IMR-90 (cell line): ENCODE results near the gene IL22. TPM values are rescaled to one million over a fixed set of nuclear protein-coding genes. Genes with fewer than 3 reads are reported as not detected.

Source experiments
- ATAC-seq: fragments of 200-7000 bp; cut with Tn5 transposase; 2 replicates; pipeline ENCODE4 v1.9.1; 2020; ENCODE audit warnings: low read depth, mild to moderate bottlenecking, moderate library complexity
- BruUV-seq: library from RNA; stranded (reverse); fragments of 400-500 nt; replicated peaks from 2 replicates; lab custom pipeline; 2021; lab: Mats Ljungman, UMichigan
- CTCF ChIA-PET: fragments of 300-600 bp; formaldehyde crosslinking; extraction: SDS; loops from one replicate; lab custom pipeline; 2021; ENCODE audit warnings: antibody characterized with exemption; lab: Yijun Ruan, JAX
- POLR2A ChIA-PET: fragments of 300-600 bp; sonication (Branson Sonifier 250); formaldehyde crosslinking; loops from one replicate; lab custom pipeline; 2022; ENCODE audit warnings: antibody characterized with exemption; ENCODE audit not compliant: unreplicated experiment; lab: Charles Lee
- DNase-seq: peaks from one replicate; pipeline ENCODE4 v3.0.0; 2013
- H2AFZ ChIP-seq: replicated peaks from 2 replicates; pipeline ENCODE3; 2013; ENCODE audit warnings: low read length, mild to moderate bottlenecking; ENCODE audit not compliant: poor library complexity
- H2AK5ac ChIP-seq: 2 replicates; pipeline ENCODE4 v1.6.1; 2013; ENCODE audit warnings: low read depth, low read length, inconsistent platforms
- H2AK9ac ChIP-seq: replicated peaks from 2 replicates; pipeline ENCODE3; 2013; ENCODE audit warnings: mild to moderate bottlenecking, low read depth, low read length, moderate library complexity; ENCODE audit not compliant: poor library complexity
- H2BK120ac ChIP-seq: 2 replicates; pipeline ENCODE4 v1.6.1; 2013; ENCODE audit warnings: low read depth, low read length, inconsistent platforms
- H2BK15ac ChIP-seq: 3 replicates; pipeline ENCODE4 v1.6.1; 2013; ENCODE audit warnings: low read depth, low read length, inconsistent platforms
- H2BK20ac ChIP-seq: 2 replicates; pipeline ENCODE4 v1.6.1; 2013; ENCODE audit warnings: low read depth, mild to moderate bottlenecking, inconsistent platforms, low read length, moderate library complexity
- H2BK5ac ChIP-seq: 2 replicates; pipeline ENCODE4 v1.6.1; 2013; ENCODE audit warnings: mild to moderate bottlenecking, low read depth, low read length, inconsistent platforms; ENCODE audit not compliant: poor library complexity, severe bottlenecking
- H3K14ac ChIP-seq: replicated peaks from 2 replicates; pipeline ENCODE4 v1.6.1; 2013; ENCODE audit warnings: low read depth, low read length, inconsistent platforms
- H3K18ac ChIP-seq: 2 replicates; pipeline ENCODE4 v1.6.1; 2013; ENCODE audit warnings: low read depth, low read length, control low read depth
- H3K23ac ChIP-seq: 2 replicates; pipeline ENCODE4 v1.6.1; 2013; ENCODE audit warnings: low read depth, low read length, inconsistent platforms
- H3K27ac ChIP-seq: 2 replicates; pipeline ENCODE4 v1.5.1; 2013; ENCODE audit warnings: mild to moderate bottlenecking, control low read depth, low read length; ENCODE audit not compliant: insufficient read depth
- H3K27me3 ChIP-seq: 2 replicates; pipeline ENCODE4 v1.6.1; 2013; ENCODE audit warnings: low read length; ENCODE audit not compliant: control insufficient read depth, insufficient read depth
- H3K36me3 ChIP-seq: 2 replicates; pipeline ENCODE4 v1.6.1; 2013; ENCODE audit warnings: low read length, mixed read lengths; ENCODE audit not compliant: control insufficient read depth, insufficient read depth
- H3K4ac ChIP-seq: 2 replicates; pipeline ENCODE4 v1.6.1; 2013; ENCODE audit warnings: low read depth, low read length, inconsistent platforms
- H3K4me1 ChIP-seq: 2 replicates; pipeline ENCODE4 v1.6.1; 2013; ENCODE audit warnings: low read length, mixed read lengths; ENCODE audit not compliant: control insufficient read depth, insufficient read depth
- H3K4me2 ChIP-seq: 2 replicates; pipeline ENCODE4 v1.6.1; 2013; ENCODE audit warnings: low read depth, mild to moderate bottlenecking, control low read depth, low read length, moderate library complexity
- H3K4me3 ChIP-seq: 2 replicates; pipeline ENCODE4 v1.5.1; 2013; ENCODE audit warnings: low read depth, mild to moderate bottlenecking, control low read depth, low read length, moderate library complexity; ENCODE audit not compliant: insufficient read depth
- H3K56ac ChIP-seq: 2 replicates; pipeline ENCODE4 v1.6.1; 2013; ENCODE audit warnings: low read length, inconsistent platforms; ENCODE audit not compliant: insufficient read depth; ENCODE audit errors: extremely low read depth
- H3K79me1 ChIP-seq, 2 experiments: 2 replicates each; pipeline ENCODE4 v1.6.1; 2013; ENCODE audit warnings: low read length in 2 of 2, inconsistent platforms in 1 of 2, low read depth in 1 of 2
- H3K9ac ChIP-seq: 2 replicates; pipeline ENCODE4 v1.6.1; 2013; ENCODE audit warnings: low read depth, low read length, control low read depth
- H3K9me1 ChIP-seq: 2 replicates; pipeline ENCODE4 v1.6.1; 2013; ENCODE audit warnings: low read length, inconsistent platforms; ENCODE audit not compliant: insufficient read depth
- H3K9me3 ChIP-seq: 2 replicates; pipeline ENCODE4 v1.6.1; 2013; ENCODE audit warnings: low read length; ENCODE audit not compliant: control insufficient read depth, insufficient read depth
- H4K20me1 ChIP-seq: 2 replicates; pipeline ENCODE4 v1.6.1; 2013; ENCODE audit warnings: low read length, inconsistent platforms; ENCODE audit not compliant: insufficient read depth
- H4K5ac ChIP-seq: 2 replicates; pipeline ENCODE4 v1.6.1; 2013; ENCODE audit warnings: mild to moderate bottlenecking, low read depth, low read length, control low read depth
- H4K8ac ChIP-seq, 2 experiments: 2 replicates each; pipeline ENCODE4 v1.6.1; 2013; ENCODE audit warnings: low read depth in 2 of 2, low read length in 2 of 2, control low read depth in 1 of 2, inconsistent platforms in 1 of 2
- H4K91ac ChIP-seq: 2 replicates; pipeline ENCODE4 v1.6.1; 2013; ENCODE audit warnings: low read depth, low read length, inconsistent platforms; ENCODE audit not compliant: insufficient read depth
- CEBPB ChIP-seq: IDR thresholded peaks from 2 replicates; pipeline ENCODE4 v1.6.1; 2012; ENCODE audit warnings: low read depth, low read length, improper control_type of control experiment
- CTCF ChIP-seq: conservative IDR thresholded peaks from 2 replicates; pipeline ENCODE4 v1.5.1; 2012; ENCODE audit warnings: mild to moderate bottlenecking, low read depth, low read length, improper control_type of control experiment
- MAFK ChIP-seq: IDR thresholded peaks from 2 replicates; pipeline ENCODE4 v1.6.1; 2012; ENCODE audit warnings: low read depth, low read length, improper control_type of control experiment
- MXI1 ChIP-seq: IDR thresholded peaks from 2 replicates; pipeline ENCODE4 v1.6.1; 2012; ENCODE audit warnings: low read depth, mild to moderate bottlenecking, low read length, moderate library complexity, borderline replicate concordance
- NFE2L2 ChIP-seq: fragments of 150-350 bp; IDR thresholded peaks from 2 replicates; pipeline ENCODE4 v1.6.1; 2016; ENCODE audit warnings: low read depth, mild to moderate bottlenecking, low read length
- USF2 ChIP-seq: fragments of 150-350 bp; IDR thresholded peaks from 2 replicates; pipeline ENCODE4 v1.6.1; 2017; ENCODE audit warnings: mild to moderate bottlenecking, antibody characterized with exemption, low read length, low read depth
- WGBS, 2 experiments: methylation state at CpG; one replicate each; pipeline versions ENCODE4 v1.1.5 to v1.1.7; 2013; ENCODE audit warnings: missing lambda C conversion rate in 2 of 2; ENCODE audit not compliant: insufficient read length in 1 of 2; ENCODE audit errors: extremely low coverage in 2 of 2; 5-methylcytosine and 5-hydroxymethylcytosine counted together
- dilution Hi-C: fragments of 300-500 bp; cut with HindIII; formaldehyde crosslinking; loops from one replicate; pipeline ENCODE4 v1.14.3; 2018; ENCODE audit warnings: low sequenced_read_pairs; ENCODE audit not compliant: unreplicated experiment
- in situ Hi-C: fragments of 300-500 bp; cut with MboI; formaldehyde crosslinking; loops from 3 replicates; pipeline ENCODE4 v1.14.3; 2019; ENCODE audit warnings: low sequenced_read_pairs, inconsistent platforms, mixed read lengths
- intact Hi-C: fragments of 100-400 bp; cut with micrococcal nuclease; formaldehyde crosslinking; loops from 2 replicates; pipeline ENCODE4 v1.10.0; 2022
- polyA plus RNA-seq, 3 experiments: library from polyadenylated mRNA; depleted of rRNA; stranded (reverse); fragments of >200 nt; gene quantifications; 2 replicates each; pipeline ENCODE4 v1.2.3, GENCODE V29; 2012; ENCODE audit warnings: low replicate concordance in 1 of 3
- total RNA-seq: library from RNA; depleted of rRNA; stranded (reverse); fragments of >200 nt; gene quantifications from 2 replicates; pipeline ENCODE4 v1.2.3, GENCODE V29; 2012

Gene IL22
- total and polyA plus RNA-seq, 2 of the 4 experiments (the other 2 are of a cell fraction) = not detected

GRCh38 chr12:68263366-68263765 lies 10.0 kb upstream of the IL22 start:
- intact Hi-C loops (no loop called here), in situ Hi-C loops (no loop called here), dilution Hi-C loops (no loop called here)
- no peak for TF ChIP-seq USF2
- TF ChIP-seq MXI1 = no peak
- TF ChIP-seq MAFK = no peak
- TF ChIP-seq CTCF = no peak
- no peak for TF ChIP-seq NFE2L2
- TF ChIP-seq CEBPB = no peak
- Histone ChIP-seq H3K9me1 (no peaks in the 10 kb centered on the region), H2AK5ac (no peak overlapping the region), H2AK9ac (no peak overlapping the region), H4K20me1 (no peaks in the 10 kb centered on the region), H3K9me3 (no peaks in the 10 kb centered on the region), H3K4me3 (no peak overlapping the region), H4K8ac (no peak overlapping the region), H4K5ac (no peak overlapping the region), H3K27ac (no peak overlapping the region), H3K4me1 (peaks cover 13% of the 10 kb centered on the region), H2BK15ac (no peak overlapping the region), H2AFZ (no peak overlapping the region), H2BK120ac (no peak overlapping the region), H3K23ac (no peak overlapping the region), H2BK5ac (no peak overlapping the region), H3K14ac (no peak overlapping the region), H3K36me3 (no peaks in the 10 kb centered on the region), H3K79me1 (no peaks in the 10 kb centered on the region), H3K27me3 (no peaks in the 10 kb centered on the region), H3K4me2 (no peak overlapping the region), H4K91ac (no peak overlapping the region), H3K4ac (no peak overlapping the region), H2BK20ac (no peak overlapping the region), H3K9ac (no peak overlapping the region), H3K56ac (no peak overlapping the region), H3K18ac (no peak overlapping the region)
- ChIA-PET POLR2A (no interaction called here), CTCF (no interaction called here)
- no TSS peak for BruUV-seq
- no peak for ATAC-seq
- WGBS, 2 experiments = no CpG with 5 or more reads among the region's 1 CpG
- peak; percentile 58 for DNase-seq
